ENCODE measurements around the gene TSPAN3. TPM values are rescaled to one million over a fixed set of nuclear protein-coding genes. Genes with fewer than 3 reads are reported as not detected.

Gene TSPAN3
- total and polyA plus RNA-seq, 4 experiments from 2014 or later, result 13.3 to 35.9 (median 25.0) TPM

DNA sequence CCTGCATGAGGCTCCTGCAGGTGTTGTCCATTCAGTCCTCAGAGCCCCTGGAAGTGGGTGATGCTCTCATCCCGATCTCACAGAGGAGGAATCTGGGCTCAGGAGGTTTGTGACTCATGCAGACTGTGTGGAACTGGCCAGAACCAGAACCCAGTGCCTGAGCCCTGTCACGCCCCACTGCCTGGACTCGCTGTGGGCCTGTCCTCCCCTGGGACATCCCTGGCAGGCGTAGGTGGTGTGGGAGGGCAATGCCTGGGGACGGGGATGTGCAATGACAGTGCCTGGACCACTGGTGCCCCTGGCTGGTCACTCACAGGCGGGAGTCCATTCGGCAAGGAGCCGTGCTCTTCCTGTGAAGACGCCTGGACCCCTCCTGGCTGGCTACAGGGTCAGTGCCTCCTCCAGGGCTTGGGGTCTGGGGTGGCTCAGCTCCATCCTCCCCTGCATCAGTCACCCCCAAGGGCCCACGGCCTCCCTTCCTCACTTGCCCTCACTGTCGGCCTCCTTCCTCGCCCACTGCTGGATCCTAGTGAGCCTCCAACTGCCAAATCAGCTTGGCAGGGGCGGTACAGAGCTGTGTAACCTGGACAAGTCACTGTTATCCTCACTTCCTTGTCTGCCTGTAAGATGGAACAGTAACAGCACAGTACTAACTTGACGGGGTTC, 61.1 kb downstream of the TSPAN3 start:
- peak overlapping the region; percentile 85 to 100 (median 88) for H3K27ac Mint-ChIP-seq
- H3K4me3 Mint-ChIP-seq, result peak overlapping the region in 5 of 8 donors; percentile 36 to 74 (median 62)
- H3K4me1 Mint-ChIP-seq, result peaks cover 59 to 95% (median 79%) of the 10 kb centered on the region in 4 donors
- Histone ChIP-seq H3K27me3 (ENCODE audit: insufficient read depth, low read length) (no peaks in the 10 kb centered on the region), H3K4me3 (ENCODE audit: low read length in 2 of 2) (no peak overlapping the region), H3K9me3 (ENCODE audit: control insufficient read depth in 1 of 2, low read length in 2 of 2) (no peaks in the 10 kb centered on the region), H3K36me3 (ENCODE audit: insufficient read depth, low read length) (peaks cover 15% of the 10 kb centered on the region), H3K4me1 (ENCODE audit: insufficient read depth, low read length) (peaks cover 97% of the 10 kb centered on the region), H3K27ac (ENCODE audit: low read depth, low read length) (peak overlapping the region; percentile 18)
- intact Hi-C loops (cut with micrococcal nuclease), result loop anchor here (10.0 kb wide), 1 partner anchor 415 kb away; the partner anchor contains the start of genes HMG20A and PEAK1
- no peaks in the 10 kb centered on the region for H3K9me3 Mint-ChIP-seq
- H3K27me3 Mint-ChIP-seq, result peaks cover 0 to 2% of the 10 kb centered on the region in 2 donors
- peaks cover 6 to 56% of the 10 kb centered on the region in 2 donors for H3K36me3 Mint-ChIP-seq
- peak in 1 of 5 donors; percentile 30 for DNase-seq
- POLR2A ChIA-PET (ENCODE audit: partially characterized antibody), result interaction anchor here (1.9 to 17.8 kb wide), 2 partner anchors 12 to 79 kb away, joined by 6 to 472 read pairs; partner anchors contain the start of genes PSTPIP1 and RCN2
- CTCF ChIA-PET (ENCODE audit: partially characterized antibody), result interaction anchor here (0.7 to 3.3 kb wide), 2 partner anchors 14 to 21 kb away, joined by 3 to 10 read pairs; no protein-coding TSS in a partner anchor

DNA sequence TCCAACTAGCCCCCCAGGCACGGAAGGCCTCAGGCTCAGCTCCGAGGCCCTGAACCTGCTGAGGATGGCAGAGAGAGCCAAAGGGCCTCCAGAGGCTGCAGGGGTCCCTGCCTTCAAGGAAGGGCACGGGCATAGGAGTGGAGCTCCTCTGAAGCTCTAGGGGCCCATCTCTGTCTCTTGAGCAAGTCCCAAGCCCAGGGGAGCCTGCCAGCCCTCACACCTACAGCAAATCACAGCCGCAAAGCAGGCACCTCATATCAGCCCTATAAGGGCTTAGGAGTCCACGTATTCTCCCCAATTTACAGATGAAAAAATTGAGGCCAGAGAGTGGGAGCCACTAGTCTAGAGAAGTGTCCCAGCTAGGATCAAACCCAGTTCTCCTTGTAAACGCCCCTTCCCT, 61.7 kb downstream of the TSPAN3 start:
- peak overlapping the region; percentile 18 for H3K27ac ChIP-seq (ENCODE audit: low read depth, low read length)
- H3K27me3 Mint-ChIP-seq, result peaks cover 0 to 2% of the 10 kb centered on the region in 2 donors
- ChIA-PET CTCF (ENCODE audit: partially characterized antibody) (interaction anchor here (0.7 to 3.3 kb wide), 2 partner anchors 15 to 21 kb away, joined by 3 to 10 read pairs; no protein-coding TSS in a partner anchor), POLR2A (ENCODE audit: partially characterized antibody) (interaction anchor here (1.9 to 17.8 kb wide), 2 partner anchors 12 to 78 kb away, joined by 6 to 472 read pairs; partner anchors contain the start of genes PSTPIP1 and RCN2)
- DNase-seq, result no peak
- peaks cover 62 to 95% (median 79%) of the 10 kb centered on the region in 4 donors for H3K4me1 Mint-ChIP-seq
- peak overlapping the region; percentile 14 to 100 (median 82) for H3K27ac Mint-ChIP-seq
- H3K4me1 ChIP-seq (ENCODE audit: insufficient read depth, low read length), result peaks cover 97% of the 10 kb centered on the region
- H3K9me3 Mint-ChIP-seq, result no peaks in the 10 kb centered on the region
- peaks cover 7 to 57% of the 10 kb centered on the region in 2 donors for H3K36me3 Mint-ChIP-seq
- no peaks in the 10 kb centered on the region for H3K9me3 ChIP-seq (ENCODE audit: control insufficient read depth in 1 of 2, low read length in 2 of 2)
- peaks cover 15% of the 10 kb centered on the region for H3K36me3 ChIP-seq (ENCODE audit: insufficient read depth, low read length)
- H3K4me3 ChIP-seq (ENCODE audit: low read length in 2 of 2), result no peak overlapping the region
- H3K4me3 Mint-ChIP-seq, result peak overlapping the region in 2 of 8 donors; percentile 35 to 41
- no peaks in the 10 kb centered on the region for H3K27me3 ChIP-seq (ENCODE audit: insufficient read depth, low read length)
- intact Hi-C loops (cut with micrococcal nuclease), result no loop called here

DNA sequence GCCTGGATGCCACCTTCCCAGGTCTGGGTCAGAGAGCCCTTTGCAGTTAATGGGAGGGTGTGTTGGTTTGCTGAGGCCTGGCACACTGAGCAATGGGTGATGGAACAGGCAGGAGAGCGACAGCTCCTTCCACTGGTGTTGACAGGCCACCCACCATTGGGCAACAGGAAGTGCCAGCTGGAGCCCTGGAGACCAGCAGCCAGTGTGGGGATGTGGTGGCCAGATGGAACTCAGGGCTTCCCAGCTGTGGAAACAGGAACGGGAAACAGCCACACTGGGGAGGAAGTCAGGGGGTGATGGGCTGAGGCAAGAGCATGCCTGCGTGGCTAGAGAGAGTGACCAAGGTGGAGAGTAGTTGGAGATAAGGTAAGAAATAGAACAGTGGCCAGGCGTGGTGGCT, 66.7 kb downstream of the TSPAN3 start:
- Mint-ChIP-seq H3K36me3 (peaks cover 8 to 55% of the 10 kb centered on the region in 2 donors), H3K4me3 (peak overlapping the region in 7 of 8 donors; percentile 69 to 85 (median 81)), H3K27ac (peak overlapping the region; percentile 92 to 96 (median 94)), H3K9me3 (no peaks in the 10 kb centered on the region), H3K4me1 (peaks cover 48 to 95% (median 77%) of the 10 kb centered on the region in 4 donors), H3K27me3 (no peaks in the 10 kb centered on the region)
- Histone ChIP-seq H3K4me3 (ENCODE audit: low read length in 2 of 2) (no peak overlapping the region), H3K27ac (ENCODE audit: low read depth, low read length) (peak overlapping the region; percentile 68), H3K27me3 (ENCODE audit: insufficient read depth, low read length) (no peaks in the 10 kb centered on the region), H3K9me3 (ENCODE audit: control insufficient read depth in 1 of 2, low read length in 2 of 2) (no peaks in the 10 kb centered on the region), H3K4me1 (ENCODE audit: insufficient read depth, low read length) (peaks cover 98% of the 10 kb centered on the region), H3K36me3 (ENCODE audit: insufficient read depth, low read length) (peaks cover 20% of the 10 kb centered on the region)
- POLR2A ChIA-PET (ENCODE audit: partially characterized antibody), result interaction anchor here (0.7 to 6.3 kb wide), 4 partner anchors 8 to 20 kb away, joined by 3 to 86 read pairs (median 22); partner anchors contain the start of gene PSTPIP1
- DNase-seq, result no peak
- intact Hi-C loops (cut with micrococcal nuclease), result no loop called here
- CTCF ChIA-PET (ENCODE audit: partially characterized antibody), result interaction anchor here (1.0 to 2.8 kb wide), 3 partner anchors 9 to 539 kb away, joined by 3 to 10 read pairs (median 4); no protein-coding TSS in a partner anchor

DNA sequence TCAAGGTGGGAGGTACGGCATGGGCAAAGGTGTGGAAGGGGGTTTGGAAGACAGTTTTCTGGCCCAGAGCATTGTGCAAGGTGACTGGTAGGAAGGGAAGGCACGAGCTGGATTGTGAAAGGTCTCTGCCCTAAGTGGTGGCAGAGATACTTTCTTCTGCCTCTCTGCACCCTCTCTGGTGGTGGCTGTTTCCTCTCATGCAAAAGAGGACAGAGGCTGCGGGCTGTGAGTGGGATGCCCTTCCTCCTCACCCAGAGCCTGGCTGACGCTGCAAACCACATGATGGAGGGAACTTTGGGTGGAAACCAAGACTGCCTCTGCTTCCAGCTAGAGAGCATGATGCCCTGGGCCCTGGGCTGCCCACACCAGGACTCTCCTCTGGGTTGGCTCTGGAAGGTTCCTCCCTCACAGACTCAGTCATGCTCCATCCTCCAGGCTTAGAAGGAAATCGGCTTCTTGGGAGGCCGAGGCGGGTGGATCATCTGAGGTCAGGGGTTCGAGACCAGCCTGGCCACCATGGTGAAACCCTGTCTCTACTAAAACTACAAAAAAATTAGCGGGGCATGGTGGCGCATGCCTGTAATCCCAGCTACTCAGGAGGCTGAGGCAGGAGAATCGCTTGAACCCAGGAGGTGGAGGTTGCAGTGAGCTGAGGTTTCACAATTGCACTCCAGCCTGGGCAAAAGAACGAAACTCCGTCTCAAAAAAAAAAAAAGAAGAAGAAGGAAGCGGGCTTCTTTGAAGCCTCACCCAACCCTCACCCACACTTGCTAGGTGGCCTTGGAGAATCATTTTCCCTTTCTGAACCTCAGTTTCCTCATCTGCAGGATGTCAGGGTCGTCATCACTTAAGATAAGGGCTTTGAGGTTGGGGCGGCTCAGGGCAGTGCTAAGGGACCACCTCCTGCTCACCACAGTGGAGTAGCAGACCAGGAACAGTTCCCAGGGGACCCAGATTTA, 67.7 kb downstream of the TSPAN3 start:
- Histone ChIP-seq H3K36me3 (ENCODE audit: insufficient read depth, low read length) (peaks cover 20% of the 10 kb centered on the region), H3K4me1 (ENCODE audit: insufficient read depth, low read length) (peaks cover 98% of the 10 kb centered on the region), H3K9me3 (ENCODE audit: control insufficient read depth in 1 of 2, low read length in 2 of 2) (no peaks in the 10 kb centered on the region), H3K27ac (ENCODE audit: low read depth, low read length) (peak overlapping the region; percentile 68), H3K4me3 (ENCODE audit: low read length in 2 of 2) (peak overlapping the region in 1 of 2 donors; percentile 33), H3K27me3 (ENCODE audit: insufficient read depth, low read length) (no peaks in the 10 kb centered on the region)
- H3K9me3 Mint-ChIP-seq, result no peaks in the 10 kb centered on the region
- CTCF ChIA-PET (ENCODE audit: partially characterized antibody), result interaction anchor here (0.8 to 2.8 kb wide), 5 partner anchors 10 to 540 kb away, joined by 3 to 10 read pairs (median 4); no protein-coding TSS in a partner anchor
- POLR2A ChIA-PET (ENCODE audit: partially characterized antibody), result interaction anchor here (0.8 to 6.3 kb wide), 12 partner anchors 7 to 99 kb away, joined by 3 to 86 read pairs (median 5); partner anchors contain the start of gene PSTPIP1
- H3K27ac Mint-ChIP-seq, result peak overlapping the region; percentile 92 to 96 (median 94)
- H3K4me1 Mint-ChIP-seq, result peaks cover 53 to 96% (median 80%) of the 10 kb centered on the region in 4 donors
- peak overlapping the region; percentile 69 to 85 (median 80) for H3K4me3 Mint-ChIP-seq
- intact Hi-C loops (cut with micrococcal nuclease), result loop anchor here (1.0 kb wide), 2 partner anchors 8 to 10 kb away; partner anchors contain the start of gene PSTPIP1
- DNase-seq, result peak; percentile 71 to 88 (median 76)
- H3K36me3 Mint-ChIP-seq, result peaks cover 11 to 58% of the 10 kb centered on the region in 2 donors
- no peaks in the 10 kb centered on the region for H3K27me3 Mint-ChIP-seq

DNA sequence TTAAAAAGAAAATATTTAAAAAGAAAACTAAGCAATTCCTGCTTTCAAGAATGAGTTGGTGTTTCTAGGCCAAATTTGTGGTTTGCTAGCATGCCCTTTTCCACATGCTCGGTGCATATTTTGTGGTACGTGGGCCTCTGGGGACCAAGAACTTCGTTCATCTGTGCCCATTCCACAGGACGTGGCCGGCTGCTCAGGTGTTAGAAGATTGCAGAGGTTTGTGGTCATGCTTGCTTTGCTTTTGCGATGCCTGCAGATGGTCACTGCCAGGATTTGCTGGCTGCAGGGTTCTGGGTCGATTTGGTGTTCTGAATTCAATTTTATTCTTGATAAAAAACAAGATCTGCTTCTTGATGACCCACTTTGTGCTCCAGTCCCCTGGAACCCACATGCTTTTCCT, 68.5 kb downstream of the TSPAN3 start:
- Histone ChIP-seq H3K9me3 (ENCODE audit: control insufficient read depth in 1 of 2, low read length in 2 of 2) (no peaks in the 10 kb centered on the region), H3K27me3 (ENCODE audit: insufficient read depth, low read length) (no peaks in the 10 kb centered on the region), H3K36me3 (ENCODE audit: insufficient read depth, low read length) (peaks cover 16% of the 10 kb centered on the region), H3K4me1 (ENCODE audit: insufficient read depth, low read length) (peaks cover 99% of the 10 kb centered on the region), H3K27ac (ENCODE audit: low read depth, low read length) (peak overlapping the region; percentile 68), H3K4me3 (ENCODE audit: low read length in 2 of 2) (peak overlapping the region in 1 of 2 donors; percentile 33)
- Mint-ChIP-seq H3K4me1 (peaks cover 59 to 98% (median 83%) of the 10 kb centered on the region in 4 donors), H3K27ac (peak overlapping the region; percentile 92 to 96 (median 94)), H3K4me3 (peak overlapping the region; percentile 69 to 85 (median 80)), H3K9me3 (no peaks in the 10 kb centered on the region), H3K36me3 (peaks cover 11 to 60% of the 10 kb centered on the region in 2 donors), H3K27me3 (no peaks in the 10 kb centered on the region)
- POLR2A ChIA-PET (ENCODE audit: partially characterized antibody), result interaction anchor here (0.8 to 9.4 kb wide), 12 partner anchors 6 to 98 kb away, joined by 3 to 472 read pairs (median 5); partner anchors contain the start of gene PSTPIP1
- CTCF ChIA-PET (ENCODE audit: partially characterized antibody), result interaction anchor here (0.8 to 1.7 kb wide), 3 partner anchors 11 to 21 kb away, joined by 3 to 5 read pairs (median 4); no protein-coding TSS in a partner anchor
- intact Hi-C loops (cut with micrococcal nuclease), result no loop called here
- DNase-seq, result peak in 1 of 5 donors; percentile 42

DNA sequence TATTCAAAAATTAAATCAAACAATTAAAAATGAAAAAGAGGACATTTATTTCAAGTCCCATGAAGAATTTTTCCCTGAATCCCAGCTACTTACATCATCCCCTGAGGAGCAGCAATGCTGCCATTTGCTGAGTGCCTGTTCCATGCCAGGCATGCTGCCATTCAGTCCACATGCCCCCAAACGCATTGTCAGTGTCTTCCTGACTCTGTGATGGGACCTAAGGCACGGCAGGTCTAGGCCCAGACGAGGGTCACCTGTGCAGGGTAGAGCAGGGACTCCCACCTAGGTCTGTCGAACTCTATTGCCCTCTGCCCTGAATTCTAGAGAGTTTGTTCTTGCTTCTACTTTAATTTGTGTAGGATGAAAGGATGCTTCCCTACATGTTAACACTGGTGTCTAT, 68.9 kb downstream of the TSPAN3 start:
- Histone ChIP-seq H3K36me3 (ENCODE audit: insufficient read depth, low read length) (peaks cover 13% of the 10 kb centered on the region), H3K9me3 (ENCODE audit: control insufficient read depth in 1 of 2, low read length in 2 of 2) (no peaks in the 10 kb centered on the region), H3K27ac (ENCODE audit: low read depth, low read length) (peak overlapping the region; percentile 68), H3K4me1 (ENCODE audit: insufficient read depth, low read length) (peaks cover 100% of the 10 kb centered on the region), H3K27me3 (ENCODE audit: insufficient read depth, low read length) (no peaks in the 10 kb centered on the region), H3K4me3 (ENCODE audit: low read length in 2 of 2) (no peak overlapping the region)
- Mint-ChIP-seq H3K4me3 (peak overlapping the region; percentile 20 to 85 (median 72)), H3K9me3 (no peaks in the 10 kb centered on the region), H3K27me3 (no peaks in the 10 kb centered on the region), H3K36me3 (peaks cover 11 to 61% of the 10 kb centered on the region in 2 donors), H3K4me1 (peaks cover 63 to 100% (median 86%) of the 10 kb centered on the region in 4 donors), H3K27ac (peak overlapping the region; percentile 60 to 95 (median 94))
- POLR2A ChIA-PET (ENCODE audit: partially characterized antibody), result interaction anchor here (1.1 to 9.4 kb wide), 2 partner anchors 14 to 16 kb away, joined by 5 to 472 read pairs; no protein-coding TSS in a partner anchor
- CTCF ChIA-PET (ENCODE audit: partially characterized antibody), result interaction anchor here (1.7 to 2.0 kb wide), 2 partner anchors 21 to 28 kb away, joined by 4 to 8 read pairs; no protein-coding TSS in a partner anchor
- DNase-seq, result no peak
- intact Hi-C loops (cut with micrococcal nuclease), result no loop called here

All from CD4-positive, alpha-beta memory T cell (primary cell).